Osteocyte (in vitro differentiated cells): Measurements from ENCODE around the gene SFSWAP. TPM values are rescaled to one million over a fixed set of nuclear protein-coding genes. Genes with fewer than 3 reads are reported as not detected.

Experiments used
- DNase-seq: peaks from one replicate; pipeline ENCODE4 v3.0.0; 2021; ENCODE audit warnings: mixed read lengths; ENCODE audit not compliant: unreplicated experiment; ENCODE audit errors: extremely low spot score
- H3K27ac Mint-ChIP-seq: one replicate; pipeline ENCODE4 v1.8.0; 2021; ENCODE audit warnings: mild to moderate bottlenecking, mixed read lengths; ENCODE audit not compliant: unreplicated experiment
- H3K27me3 Mint-ChIP-seq: one replicate; pipeline ENCODE4 v1.8.0; 2021; ENCODE audit warnings: mixed read lengths; ENCODE audit not compliant: unreplicated experiment
- H3K36me3 Mint-ChIP-seq: one replicate; pipeline ENCODE4 v1.8.0; 2021; ENCODE audit warnings: mixed read lengths; ENCODE audit not compliant: unreplicated experiment
- H3K4me1 Mint-ChIP-seq: one replicate; pipeline ENCODE4 v1.8.0; 2021; ENCODE audit warnings: mixed read lengths; ENCODE audit not compliant: unreplicated experiment
- H3K4me3 Mint-ChIP-seq: one replicate; pipeline ENCODE4 v1.8.0; 2021; ENCODE audit warnings: mild to moderate bottlenecking, moderate library complexity, mixed read lengths; ENCODE audit not compliant: unreplicated experiment
- H3K9me3 Mint-ChIP-seq: one replicate; pipeline ENCODE4 v1.8.0; 2021; ENCODE audit warnings: mixed read lengths; ENCODE audit not compliant: unreplicated experiment
- CTCF ChIP-seq: fragments of 200-600 bp; sonication (generic); IDR thresholded peaks from 2 replicates; pipeline ENCODE4 v1.5.0; 2021; ENCODE audit warnings: antibody characterized with exemption, mild to moderate bottlenecking, moderate library complexity
- total RNA-seq: library from RNA; stranded (reverse); gene quantifications from 2 replicates; pipeline ENCODE4 v1.2.1, GENCODE V29; 2021

The SFSWAP gene
- total RNA-seq, 1 donor from 2014 or later = 48.0 TPM

- Mint-ChIP-seq H3K4me3 (peak overlapping the region; percentile 49), H3K27me3 (no peaks in the 10 kb centered on the region), H3K27ac (peak overlapping the region; percentile 84), H3K9me3 (no peaks in the 10 kb centered on the region), H3K36me3 (peaks cover 23% of the 10 kb centered on the region), H3K4me1 (peaks cover 25% of the 10 kb centered on the region)
- DNase-seq = no peak
- TF ChIP-seq CTCF = no peak
Measured at GRCh38 chr12:131783915-131784541, 73.1 kb downstream of the SFSWAP start.

- no peaks in the 10 kb centered on the region for H3K9me3 Mint-ChIP-seq
- H3K27me3 Mint-ChIP-seq = no peaks in the 10 kb centered on the region
- DNase-seq = no peak
- peaks cover 25% of the 10 kb centered on the region for H3K4me1 Mint-ChIP-seq
- H3K36me3 Mint-ChIP-seq = peaks cover 25% of the 10 kb centered on the region
- TF ChIP-seq CTCF = no peak
- H3K4me3 Mint-ChIP-seq = no peak overlapping the region
- peak overlapping the region; percentile 84 for H3K27ac Mint-ChIP-seq
Measured at GRCh38 chr12:131784909-131785762, 74.2 kb downstream of the SFSWAP start.

DNA sequence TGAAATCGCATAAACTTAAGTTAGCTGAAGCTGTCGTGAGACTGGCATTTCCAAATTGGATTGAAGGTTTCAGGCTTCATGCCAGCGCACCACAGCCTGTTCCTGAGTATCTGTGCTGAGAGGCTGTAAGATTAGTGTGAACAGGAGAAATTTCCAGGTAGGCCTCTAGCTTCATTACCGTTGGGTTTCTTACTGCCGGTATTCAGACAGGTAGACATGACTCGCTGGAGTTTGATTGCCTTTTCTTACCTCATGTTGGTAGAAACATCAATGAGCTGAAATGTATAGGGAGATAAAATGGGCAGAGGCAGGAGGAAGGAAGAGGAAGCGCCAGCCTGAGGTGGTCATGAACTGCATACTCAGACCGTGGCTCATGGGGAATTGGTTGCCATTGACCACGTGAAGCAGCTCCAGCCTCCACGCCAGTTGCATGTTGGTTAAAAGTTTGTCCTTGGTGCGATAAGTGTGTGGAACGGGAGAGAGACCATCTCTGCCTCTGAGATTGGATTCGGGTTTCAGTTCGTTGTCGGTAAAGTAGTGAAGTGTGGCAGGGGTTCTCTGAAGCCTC, 75.0 kb downstream of the SFSWAP start:
- no peaks in the 10 kb centered on the region for H3K27me3 Mint-ChIP-seq
- TF ChIP-seq CTCF = no peak
- no peak overlapping the region for H3K4me3 Mint-ChIP-seq
- peak overlapping the region; percentile 84 for H3K27ac Mint-ChIP-seq
- peaks cover 25% of the 10 kb centered on the region for H3K4me1 Mint-ChIP-seq
- no peak for DNase-seq
- H3K36me3 Mint-ChIP-seq = peaks cover 31% of the 10 kb centered on the region
- no peaks in the 10 kb centered on the region for H3K9me3 Mint-ChIP-seq

GRCh38 chr12:131786331-131786730, 75.4 kb downstream of the SFSWAP start:
- H3K9me3 Mint-ChIP-seq = no peaks in the 10 kb centered on the region
- no peak for DNase-seq
- no peaks in the 10 kb centered on the region for H3K27me3 Mint-ChIP-seq
- no peak overlapping the region for H3K4me3 Mint-ChIP-seq
- no peak for TF ChIP-seq CTCF
- H3K27ac Mint-ChIP-seq = peak overlapping the region; percentile 84
- peaks cover 32% of the 10 kb centered on the region for H3K36me3 Mint-ChIP-seq
- H3K4me1 Mint-ChIP-seq = peaks cover 25% of the 10 kb centered on the region

DNA sequence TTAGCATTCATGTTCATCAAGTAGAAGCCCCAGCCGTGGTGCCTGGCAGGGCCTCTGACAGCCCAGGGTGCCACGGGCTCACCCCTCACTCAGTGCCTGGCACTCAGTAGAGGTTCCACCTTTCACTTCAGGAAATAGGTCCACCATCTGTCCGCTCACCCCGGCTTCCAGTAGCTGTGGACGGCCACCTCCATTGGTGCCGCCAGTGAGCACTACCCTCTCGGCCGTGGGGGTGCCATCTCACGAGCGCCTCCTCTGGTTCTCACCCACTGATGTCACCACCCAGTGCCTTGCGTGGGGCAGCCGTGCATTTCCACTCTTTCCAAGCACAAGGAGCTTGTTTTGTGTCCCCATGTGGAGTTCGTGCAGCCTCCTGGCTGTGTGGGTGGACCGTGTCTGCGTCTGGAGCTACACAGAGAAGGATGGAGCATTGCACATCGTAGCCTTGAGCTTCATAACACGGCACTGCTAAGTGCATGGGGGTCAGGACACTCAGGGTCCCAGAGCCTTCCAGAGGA, 76.3 kb downstream of the SFSWAP start:
- Mint-ChIP-seq H3K4me1 (peaks cover 25% of the 10 kb centered on the region), H3K4me3 (no peak overlapping the region), H3K27me3 (no peaks in the 10 kb centered on the region), H3K27ac (no peak overlapping the region), H3K9me3 (no peaks in the 10 kb centered on the region), H3K36me3 (peaks cover 36% of the 10 kb centered on the region)
- TF ChIP-seq CTCF = no peak
- DNase-seq = no peak
